Lung (tissue), 12 donors: ENCODE data around the gene CBLB. TPM values are rescaled to one million over a fixed set of nuclear protein-coding genes. Genes with fewer than 3 reads are reported as not detected.
A peak's percentile ranks its signal among the peaks of the same experiment; 100 is the strongest.

Experiments used
- ATAC-seq: fragments of 200-7000 bp; cut with Tn5 transposase; one replicate; pipeline ENCODE4 v1.9.1; 2020; ENCODE audit warnings: moderate number of reproducible peaks; ENCODE audit not compliant: insufficient read depth, low FRiP score
- DNase-seq, 3 donors: peaks; one replicate each; pipeline ENCODE4 v3.0.0-alpha.2; 2013 to 2017
- H3K27ac ChIP-seq, 2 donors: one replicate each; pipeline ENCODE4 v1.5.1; 2013; ENCODE audit warnings: mild to moderate bottlenecking in 2 of 2, moderate library complexity in 2 of 2, control low read depth in 1 of 2, inconsistent platforms in 1 of 2, low read depth in 1 of 2, low read length in 1 of 2
- H3K27me3 ChIP-seq, 3 donors: one replicate each; pipeline ENCODE4 v1.5.1; 2013; ENCODE audit warnings: low read length in 2 of 3; ENCODE audit not compliant: control insufficient read depth in 3 of 3, insufficient read depth in 3 of 3
- H3K36me3 ChIP-seq, 4 donors: one replicate each; pipeline ENCODE4 v1.5.1; 2013; ENCODE audit warnings: low read length in 4 of 4, mild to moderate bottlenecking in 1 of 4, moderate library complexity in 1 of 4; ENCODE audit not compliant: control insufficient read depth in 4 of 4, insufficient read depth in 4 of 4
- H3K4me1 ChIP-seq, 5 donors: one replicate each; pipeline ENCODE4 v1.5.1; 2013; ENCODE audit warnings: low read length in 5 of 5, mild to moderate bottlenecking in 2 of 5, moderate library complexity in 1 of 5; ENCODE audit not compliant: control insufficient read depth in 5 of 5, insufficient read depth in 5 of 5
- H3K4me3 ChIP-seq: one replicate; pipeline ENCODE4 v1.5.1; 2013; ENCODE audit warnings: mild to moderate bottlenecking, control low read depth, moderate library complexity
- H3K9ac ChIP-seq, 2 donors: one replicate each; pipeline ENCODE4 v1.5.1; 2013; ENCODE audit warnings: low read length in 2 of 2, control low read depth in 1 of 2; ENCODE audit not compliant: insufficient read depth in 1 of 2
- H3K9me3 ChIP-seq, 4 donors: one replicate each; pipeline ENCODE4 v1.5.1; 2013; ENCODE audit warnings: low read length in 3 of 4, mild to moderate bottlenecking in 1 of 4, moderate library complexity in 1 of 4; ENCODE audit not compliant: control insufficient read depth in 4 of 4, insufficient read depth in 3 of 4
- WGBS, 2 donors: extraction: QIAGEN DNeasy Blood & Tissue Kit; methylation state at CpG; one replicate each; pipeline ENCODE4 v1.1.7; 2013; 5-methylcytosine and 5-hydroxymethylcytosine counted together
- polyA plus RNA-seq, 2 donors: library from polyadenylated mRNA; stranded (reverse); fragments of 200-250 nt; gene quantifications; one replicate each; pipeline ENCODE4 v1.2.1, GENCODE V29; 2013
- total RNA-seq, 2 donors: library from RNA; depleted of rRNA in 1 of 2; stranded (reverse); fragments of >200 nt in 1 of 2; gene quantifications; one replicate each; pipeline ENCODE4 v1.2.1, GENCODE V29; 2014 to 2021
- TF ChIP-seq, protein P1 (sequence below): IDR thresholded peaks from 2 replicates; pipeline ENCODE4 v1.5.1; 2012; ENCODE audit warnings: mild to moderate bottlenecking; ENCODE audit errors: control extremely low read depth, extremely low read depth
- donor health status: control.
- donor health status: control.
- donor health status: Bipolar disorder and iron deficiency.
- donor health status: healthy.
- donor health status: DM: yes; HTN: yes; CAD: no.

CBLB gene
- total and polyA plus RNA-seq, 4 donors, result 7.2 to 124 (median 24.6) TPM

DNA sequence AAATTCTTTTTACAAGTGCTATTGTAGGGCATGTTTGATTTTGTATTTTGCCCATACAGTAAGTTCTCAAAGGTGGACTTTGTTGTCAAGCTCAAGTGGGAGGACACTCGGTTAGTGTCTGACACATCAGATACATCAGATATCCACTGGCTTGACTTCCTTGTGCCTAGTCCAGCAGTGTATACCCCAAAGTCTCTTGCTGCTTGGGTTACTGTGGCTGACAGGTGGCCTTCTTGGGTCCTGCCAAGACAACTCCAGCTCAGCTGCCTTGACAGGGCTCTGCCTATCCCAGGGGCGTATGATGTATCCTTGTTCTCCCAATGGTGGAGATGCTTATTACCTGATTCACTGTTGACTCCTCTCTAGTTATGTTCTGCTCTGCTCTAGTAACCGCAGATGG is 214.9 kb downstream of the CBLB start:
- Histone ChIP-seq H3K4me1 (peaks cover 0 to 8% (median 0%) of the 10 kb centered on the region in 5 donors), H3K9ac (no peak overlapping the region), H3K27me3 (no peaks in the 10 kb centered on the region), H3K36me3 (peaks cover 3 to 7% (median 6%) of the 10 kb centered on the region in 4 donors), H3K9me3 (no peaks in the 10 kb centered on the region), H3K4me3 (no peak overlapping the region), H3K27ac (no peak overlapping the region)
- ATAC-seq (no peak), DNase-seq (no peak)
- TF ChIP-seq, protein P1, sequence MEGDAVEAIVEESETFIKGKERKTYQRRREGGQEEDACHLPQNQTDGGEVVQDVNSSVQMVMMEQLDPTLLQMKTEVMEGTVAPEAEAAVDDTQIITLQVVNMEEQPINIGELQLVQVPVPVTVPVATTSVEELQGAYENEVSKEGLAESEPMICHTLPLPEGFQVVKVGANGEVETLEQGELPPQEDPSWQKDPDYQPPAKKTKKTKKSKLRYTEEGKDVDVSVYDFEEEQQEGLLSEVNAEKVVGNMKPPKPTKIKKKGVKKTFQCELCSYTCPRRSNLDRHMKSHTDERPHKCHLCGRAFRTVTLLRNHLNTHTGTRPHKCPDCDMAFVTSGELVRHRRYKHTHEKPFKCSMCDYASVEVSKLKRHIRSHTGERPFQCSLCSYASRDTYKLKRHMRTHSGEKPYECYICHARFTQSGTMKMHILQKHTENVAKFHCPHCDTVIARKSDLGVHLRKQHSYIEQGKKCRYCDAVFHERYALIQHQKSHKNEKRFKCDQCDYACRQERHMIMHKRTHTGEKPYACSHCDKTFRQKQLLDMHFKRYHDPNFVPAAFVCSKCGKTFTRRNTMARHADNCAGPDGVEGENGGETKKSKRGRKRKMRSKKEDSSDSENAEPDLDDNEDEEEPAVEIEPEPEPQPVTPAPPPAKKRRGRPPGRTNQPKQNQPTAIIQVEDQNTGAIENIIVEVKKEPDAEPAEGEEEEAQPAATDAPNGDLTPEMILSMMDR, result no peak
- WGBS, 2 donors, result 94 to 95% methylated on average over 3 of the region's 3 CpGs

DNA sequence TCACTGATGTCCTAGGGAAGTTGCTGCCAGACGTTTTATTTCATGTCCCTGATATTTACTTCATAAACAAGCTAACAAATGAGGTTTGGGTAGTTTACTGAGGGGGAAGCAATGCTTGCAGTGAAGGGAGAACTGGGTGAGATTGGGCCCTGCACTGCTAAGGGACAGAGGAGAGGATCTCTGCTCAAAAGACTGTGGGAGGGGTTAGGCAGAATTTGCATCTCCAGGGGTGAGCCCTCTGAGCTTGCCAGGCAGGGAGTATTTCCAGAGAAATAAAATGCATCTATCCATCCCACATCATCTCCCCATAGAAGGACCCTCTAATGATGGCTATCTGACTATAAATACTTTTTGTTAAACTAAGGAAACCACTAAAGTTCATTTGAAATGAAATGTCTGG is 215.6 kb downstream of the CBLB start:
- DNase-seq (no peak), ATAC-seq (no peak)
- Histone ChIP-seq H3K4me3 (no peak overlapping the region), H3K36me3 (peaks cover 0 to under 1% (median 0%) of the 10 kb centered on the region in 4 donors), H3K27ac (no peak overlapping the region), H3K4me1 (peaks cover 0 to 8% (median 0%) of the 10 kb centered on the region in 5 donors), H3K9ac (no peak overlapping the region), H3K9me3 (no peaks in the 10 kb centered on the region), H3K27me3 (no peaks in the 10 kb centered on the region)
- TF ChIP-seq, protein P1, result no peak
- WGBS, 2 donors, result 40 to 43% methylated on average over 1 of the region's 1 CpG

DNA sequence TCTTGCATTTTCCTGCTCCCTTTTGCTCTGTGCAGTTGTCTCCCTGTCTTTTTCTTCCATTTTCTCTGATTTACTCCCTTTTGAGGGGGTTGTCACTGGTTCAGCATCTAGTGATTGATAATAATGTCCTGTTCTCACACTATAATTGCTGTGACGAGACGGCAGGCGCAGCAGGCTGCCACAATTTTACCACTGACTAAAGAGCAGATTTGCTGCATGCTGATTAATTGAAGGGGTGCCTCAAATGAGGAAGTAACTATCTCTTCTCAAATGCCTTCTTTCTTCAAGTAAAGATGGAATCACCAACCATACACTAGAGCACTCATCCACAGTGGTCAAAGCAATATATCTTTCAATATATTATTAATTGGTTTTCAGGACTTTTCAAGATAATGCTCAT is 219.3 kb downstream of the CBLB start:
- H3K36me3 ChIP-seq, result no peaks in the 10 kb centered on the region
- DNase-seq (no peak), ATAC-seq (no peak)
- H3K27ac ChIP-seq, result no peak overlapping the region
- H3K4me3 ChIP-seq, result no peak overlapping the region
- no peaks in the 10 kb centered on the region for H3K4me1 ChIP-seq
- TF ChIP-seq, protein P1, result no peak
- H3K27me3 ChIP-seq, result no peaks in the 10 kb centered on the region
- 72 to 79% methylated on average over 3 of the region's 3 CpGs for WGBS, 2 donors
- no peaks in the 10 kb centered on the region for H3K9me3 ChIP-seq
- no peak overlapping the region for H3K9ac ChIP-seq

DNA sequence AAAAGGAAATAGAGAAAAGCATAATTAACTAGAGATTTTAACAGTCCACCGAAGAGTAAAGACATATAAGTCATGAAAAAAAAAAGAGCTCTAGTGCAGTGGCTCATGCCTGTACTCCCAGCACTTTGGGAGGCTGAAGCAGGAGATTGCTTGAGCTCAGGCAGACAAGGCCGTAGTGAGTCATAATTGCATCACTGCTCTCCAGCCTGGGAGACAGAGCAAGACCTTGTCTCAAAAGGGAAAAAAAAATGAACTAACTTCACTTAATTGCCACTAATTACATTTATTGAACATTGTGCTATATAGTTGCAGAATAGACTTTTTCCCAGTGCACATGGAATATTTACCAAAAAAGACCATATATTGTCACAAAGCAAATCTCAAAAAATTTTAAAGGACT is 221.8 kb downstream of the CBLB start:
- ATAC-seq, result peak; percentile 53
- Histone ChIP-seq H3K27me3 (no peaks in the 10 kb centered on the region), H3K27ac (no peak overlapping the region), H3K4me3 (no peak overlapping the region), H3K9me3 (no peaks in the 10 kb centered on the region), H3K4me1 (no peaks in the 10 kb centered on the region), H3K36me3 (no peaks in the 10 kb centered on the region), H3K9ac (no peak overlapping the region)
- TF ChIP-seq, protein P1, result no peak
- no peak for DNase-seq
- WGBS, 2 donors, result 79 to 82% methylated on average over 2 of the region's 2 CpGs
